BJ (cell line): Measurements from ENCODE around the gene SLC12A3. TPM values are rescaled to one million over a fixed set of nuclear protein-coding genes. Genes with fewer than 3 reads are reported as not detected.

ENCODE experiments used
- CTCF ChIA-PET: fragments of 350-600 bp; formaldehyde crosslinking; extraction: SDS; loops from one replicate; lab custom pipeline; 2021; ENCODE audit warnings: antibody characterized with exemption, inconsistent platforms; lab: Yijun Ruan, JAX
- POLR2A ChIA-PET: fragments of 300-600 bp; sonication (Branson Sonifier 250); formaldehyde crosslinking; extraction: SDS; loops from one replicate; lab custom pipeline; 2021; ENCODE audit warnings: antibody characterized with exemption; lab: Charles Lee
- DNase-seq: peaks from one replicate; pipeline ENCODE4 v3.0.0-alpha.2; 2011; ENCODE audit warnings: low read depth
- H3K27me3 ChIP-seq: 2 replicates; pipeline ENCODE4 v1.6.0; 2011; ENCODE audit warnings: low read length; ENCODE audit not compliant: control insufficient read depth, insufficient read depth
- H3K36me3 ChIP-seq: 2 replicates; pipeline ENCODE4 v1.5.1; 2011; ENCODE audit warnings: low read length; ENCODE audit not compliant: control insufficient read depth, insufficient read depth
- H3K4me3 ChIP-seq: 2 replicates; pipeline ENCODE4 v1.5.1; 2011; ENCODE audit warnings: low read depth, mild to moderate bottlenecking, control low read depth, low read length
- polyA plus RNA-seq: library from polyadenylated mRNA; depleted of rRNA; stranded (reverse); fragments of >200 nt; gene quantifications from 2 replicates; pipeline ENCODE4 v1.2.3, GENCODE V29; 2011
- TF ChIP-seq, protein P1 (sequence below): IDR thresholded peaks from 2 replicates; pipeline ENCODE4 v1.5.1; 2011; ENCODE audit warnings: low read depth, mild to moderate bottlenecking, control low read depth, inconsistent platforms, low read length, moderate library complexity; ENCODE audit not compliant: insufficient read depth

SLC12A3 gene
- polyA plus RNA-seq, 1 experiment, result not detected

- Histone ChIP-seq H3K27me3 (no peaks in the 10 kb centered on the region), H3K4me3 (no peak overlapping the region), H3K36me3 (no peaks in the 10 kb centered on the region)
- TF ChIP-seq, protein P1, sequence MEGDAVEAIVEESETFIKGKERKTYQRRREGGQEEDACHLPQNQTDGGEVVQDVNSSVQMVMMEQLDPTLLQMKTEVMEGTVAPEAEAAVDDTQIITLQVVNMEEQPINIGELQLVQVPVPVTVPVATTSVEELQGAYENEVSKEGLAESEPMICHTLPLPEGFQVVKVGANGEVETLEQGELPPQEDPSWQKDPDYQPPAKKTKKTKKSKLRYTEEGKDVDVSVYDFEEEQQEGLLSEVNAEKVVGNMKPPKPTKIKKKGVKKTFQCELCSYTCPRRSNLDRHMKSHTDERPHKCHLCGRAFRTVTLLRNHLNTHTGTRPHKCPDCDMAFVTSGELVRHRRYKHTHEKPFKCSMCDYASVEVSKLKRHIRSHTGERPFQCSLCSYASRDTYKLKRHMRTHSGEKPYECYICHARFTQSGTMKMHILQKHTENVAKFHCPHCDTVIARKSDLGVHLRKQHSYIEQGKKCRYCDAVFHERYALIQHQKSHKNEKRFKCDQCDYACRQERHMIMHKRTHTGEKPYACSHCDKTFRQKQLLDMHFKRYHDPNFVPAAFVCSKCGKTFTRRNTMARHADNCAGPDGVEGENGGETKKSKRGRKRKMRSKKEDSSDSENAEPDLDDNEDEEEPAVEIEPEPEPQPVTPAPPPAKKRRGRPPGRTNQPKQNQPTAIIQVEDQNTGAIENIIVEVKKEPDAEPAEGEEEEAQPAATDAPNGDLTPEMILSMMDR, result no peak
- no peak for DNase-seq
- POLR2A ChIA-PET, result no interaction called here
- CTCF ChIA-PET, result interaction anchor here (0.7 to 1.5 kb wide), 3 partner anchors 79 to 269 kb away, joined by 3 to 4 read pairs (median 4); no protein-coding TSS in a partner anchor
These were observed 6.2 kb downstream of the SLC12A3 start for GRCh38 chr16:56871172-56871593.

DNA sequence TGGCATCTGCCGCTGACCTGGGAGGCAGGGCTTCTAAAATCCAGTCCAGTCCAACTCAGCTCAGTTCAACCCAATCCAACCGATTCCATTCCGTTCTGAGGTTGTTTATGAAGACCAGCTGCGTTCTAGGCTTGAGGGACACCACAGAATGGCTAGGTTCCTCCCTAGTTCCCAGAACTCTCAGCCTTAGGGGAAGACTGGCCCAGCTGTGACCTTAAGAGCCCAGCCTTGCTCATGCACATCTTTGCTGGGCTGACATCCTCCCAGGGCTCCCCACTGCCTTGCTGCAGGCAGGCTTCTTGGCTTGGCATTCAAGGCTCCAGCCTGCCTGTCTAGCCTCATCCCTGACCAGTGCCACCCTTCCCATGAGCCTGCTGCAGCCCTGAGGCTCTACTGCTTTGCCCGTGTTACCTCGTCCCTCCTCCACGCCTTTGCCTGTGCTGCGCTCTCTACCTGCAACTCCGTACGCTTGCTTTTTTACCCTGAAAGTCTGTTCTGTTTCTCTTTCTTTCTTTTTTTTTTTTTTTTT lies 7.9 kb downstream of the SLC12A3 start:
- Histone ChIP-seq H3K4me3 (no peak overlapping the region), H3K36me3 (no peaks in the 10 kb centered on the region), H3K27me3 (no peaks in the 10 kb centered on the region)
- DNase-seq, result no peak
- ChIA-PET CTCF (interaction anchor here (1.1 kb wide), 1 partner anchor 60 kb away, joined by 3 read pairs; no protein-coding TSS in a partner anchor), POLR2A (no interaction called here)
- TF ChIP-seq, protein P1, result no peak

DNA sequence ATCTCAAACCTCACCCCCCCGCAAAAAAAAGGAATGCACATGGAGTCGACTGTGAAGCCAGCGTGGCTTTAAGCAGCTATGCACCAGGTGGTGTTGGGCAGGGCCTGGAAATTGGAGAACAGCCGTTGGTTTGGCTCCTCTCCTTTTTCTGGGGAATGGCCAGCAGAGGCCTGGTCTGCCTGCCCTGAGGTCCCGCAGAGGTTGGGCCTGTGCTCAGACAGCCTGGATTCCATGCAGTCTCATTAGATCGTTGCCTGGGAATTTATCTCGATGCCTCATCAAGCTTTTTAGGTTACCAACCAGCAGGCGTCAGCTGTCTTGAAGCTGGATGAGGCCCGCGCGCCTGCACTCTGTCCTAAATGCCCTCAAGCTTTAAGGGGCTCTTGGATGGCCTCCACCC lies 9.8 kb downstream of the SLC12A3 start:
- CTCF ChIA-PET, result interaction anchor here (0.6 to 1.2 kb wide), 4 partner anchors 23 to 218 kb away, joined by 3 to 4 read pairs (median 3); partner anchors contain the start of gene CPNE2
- H3K4me3 ChIP-seq, result no peak overlapping the region
- TF ChIP-seq, protein P1, result no peak; the same call in 1 of the 2 replicates
- no peaks in the 10 kb centered on the region for H3K27me3 ChIP-seq
- POLR2A ChIA-PET, result interaction anchor here (1.3 kb wide), 1 partner anchor 57 kb away, joined by 3 read pairs; no protein-coding TSS in a partner anchor
- H3K36me3 ChIP-seq, result no peaks in the 10 kb centered on the region
- DNase-seq, result peak; percentile 41

DNA sequence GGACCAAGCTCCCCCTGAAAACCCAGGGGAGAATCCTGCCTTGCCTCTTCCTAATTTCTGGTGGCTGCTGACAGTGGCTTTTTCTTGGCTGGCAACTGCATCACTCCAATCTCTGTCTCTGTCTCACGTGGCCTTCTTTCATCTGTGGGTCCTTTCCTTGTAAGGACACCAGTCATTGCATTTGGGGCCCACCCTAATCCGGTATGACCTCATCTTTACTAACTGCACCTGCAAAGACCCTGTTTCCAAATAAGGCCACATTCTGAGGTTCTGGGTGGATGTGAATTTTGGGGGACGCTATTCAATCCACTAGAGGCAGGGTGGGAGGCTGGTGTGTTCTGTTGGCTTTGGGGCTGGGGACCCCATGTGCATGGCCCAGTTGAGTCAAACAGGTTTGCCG lies 11.0 kb downstream of the SLC12A3 start:
- no peak overlapping the region for H3K4me3 ChIP-seq
- no peaks in the 10 kb centered on the region for H3K36me3 ChIP-seq
- ChIA-PET CTCF (interaction anchor here (1.2 kb wide), 1 partner anchor 68 kb away, joined by 3 read pairs; no protein-coding TSS in a partner anchor), POLR2A (no interaction called here)
- no peak for DNase-seq
- H3K27me3 ChIP-seq, result no peaks in the 10 kb centered on the region
- TF ChIP-seq, protein P1, result no peak

GRCh38 chr16:56877486-56878182 lies 12.6 kb downstream of the SLC12A3 start:
- no peaks in the 10 kb centered on the region for H3K36me3 ChIP-seq
- DNase-seq, result no peak
- no peaks in the 10 kb centered on the region for H3K27me3 ChIP-seq
- TF ChIP-seq, protein P1, result no peak
- ChIA-PET POLR2A (no interaction called here), CTCF (no interaction called here)
- H3K4me3 ChIP-seq, result no peak overlapping the region
